ENCODE measurements around the gene HOXB6. TPM values are rescaled to one million over a fixed set of nuclear protein-coding genes. Genes with fewer than 3 reads are reported as not detected.

The HOXB6 gene
- polyA plus RNA-seq, 3 donors: 78.6 to 173 (median 115) TPM

- DNase-seq (ENCODE audit: extremely low read depth in 1 of 11, low read depth in 9 of 11, low spot score in 4 of 11): no peak
Observed at GRCh38 chr17:48565022-48565554, 39.7 kb downstream of the HOXB6 start.

GRCh38 chr17:48564188-48565021, 40.4 kb downstream of the HOXB6 start:
- DNase-seq (ENCODE audit: extremely low read depth in 1 of 11, low read depth in 9 of 11, low spot score in 4 of 11): no peak

- DNase-seq (ENCODE audit: extremely low read depth in 1 of 11, low read depth in 9 of 11, low spot score in 4 of 11): no peak
Observed at GRCh38 chr17:48563867-48564187, 41.0 kb downstream of the HOXB6 start.

GRCh38 chr17:48563385-48563838, 41.4 kb downstream of the HOXB6 start:
- DNase-seq (ENCODE audit: extremely low read depth in 1 of 11, low read depth in 9 of 11, low spot score in 4 of 11): no peak

- DNase-seq (ENCODE audit: extremely low read depth in 1 of 11, low read depth in 9 of 11, low spot score in 4 of 11): no peak
Observed at GRCh38 chr17:48562934-48563333, 41.9 kb downstream of the HOXB6 start.

GRCh38 chr17:48561884-48562810, 42.6 kb downstream of the HOXB6 start:
- DNase-seq (ENCODE audit: extremely low read depth in 1 of 11, low read depth in 9 of 11, low spot score in 4 of 11): peak in 1 of 11 donors; percentile 76

- no peak for DNase-seq (ENCODE audit: extremely low read depth in 1 of 11, low read depth in 9 of 11, low spot score in 4 of 11)
Observed at GRCh38 chr17:48559840-48560817, 44.7 kb downstream of the HOXB6 start.

GRCh38 chr17:48559122-48559839, 45.5 kb downstream of the HOXB6 start:
- no peak for DNase-seq (ENCODE audit: extremely low read depth in 1 of 11, low read depth in 9 of 11, low spot score in 4 of 11)

GRCh38 chr17:48558831-48559121, 46.0 kb downstream of the HOXB6 start:
- DNase-seq (ENCODE audit: extremely low read depth in 1 of 11, low read depth in 9 of 11, low spot score in 4 of 11): no peak

GRCh38 chr17:48558057-48558830, 46.5 kb downstream of the HOXB6 start:
- DNase-seq (ENCODE audit: extremely low read depth in 1 of 11, low read depth in 9 of 11, low spot score in 4 of 11): no peak

GRCh38 chr17:48556576-48557401, 48.0 kb downstream of the HOXB6 start:
- DNase-seq (ENCODE audit: extremely low read depth in 1 of 11, low read depth in 9 of 11, low spot score in 4 of 11): no peak

GRCh38 chr17:48556229-48556575, 48.6 kb downstream of the HOXB6 start:
- DNase-seq (ENCODE audit: extremely low read depth in 1 of 11, low read depth in 9 of 11, low spot score in 4 of 11): no peak

GRCh38 chr17:48555258-48556228, 49.2 kb downstream of the HOXB6 start:
- peak in 8 of 11 donors; percentile 88 to 96 (median 93) for DNase-seq (ENCODE audit: extremely low read depth in 1 of 11, low read depth in 9 of 11, low spot score in 4 of 11)

GRCh38 chr17:48554412-48555257, 50.2 kb downstream of the HOXB6 start:
- no peak for DNase-seq (ENCODE audit: extremely low read depth in 1 of 11, low read depth in 9 of 11, low spot score in 4 of 11)

- no peak for DNase-seq (ENCODE audit: extremely low read depth in 1 of 11, low read depth in 9 of 11, low spot score in 4 of 11)
Observed at GRCh38 chr17:48553826-48554225, 51.0 kb downstream of the HOXB6 start.
